GM23338 (cell line): ENCODE measurements around the gene LRRC52.

ENCODE experiments used
- CREB1 ChIP-seq: fragments of 250-450 bp; sonication (Bioruptor Pico); IDR thresholded peaks from 2 replicates; pipeline ENCODE4 v1.5.0; 2020; ENCODE audit warnings: low read depth, mild to moderate bottlenecking, moderate library complexity
- CTCF ChIP-seq, 2 experiments: fragments of 200-600 bp in 1 of 2; sonication (generic) in 1 of 2; conservative IDR thresholded peaks; 2 replicates each; pipeline versions ENCODE4 v1.5.1 to v1.6.1; 2016 to 2017; ENCODE audit warnings: antibody characterized with exemption in 2 of 2, low read depth in 2 of 2, mild to moderate bottlenecking in 2 of 2, moderate library complexity in 1 of 2
- ETS1 ChIP-seq: IDR thresholded peaks from 2 replicates; pipeline ENCODE4 v1.6.1; 2016; ENCODE audit warnings: antibody characterized with exemption
- EZH2 ChIP-seq: fragments of 200-600 bp; sonication (generic); IDR thresholded peaks from one replicate; pipeline ENCODE4 v1.8.0; 2017; ENCODE audit warnings: antibody characterized with exemption, mild to moderate bottlenecking, low read depth; ENCODE audit not compliant: unreplicated experiment
- EZH2phosphoT487 ChIP-seq: fragments of 200-600 bp; sonication (generic); IDR thresholded peaks from one replicate; pipeline ENCODE4 v1.8.1; 2018; ENCODE audit warnings: antibody characterized with exemption; ENCODE audit not compliant: unreplicated experiment
- JUNB ChIP-seq: IDR thresholded peaks from one replicate; pipeline ENCODE4 v1.6.1; 2016; ENCODE audit warnings: antibody characterized with exemption; ENCODE audit not compliant: unreplicated experiment
- NANOG ChIP-seq: IDR thresholded peaks from 2 replicates; pipeline ENCODE4 v1.6.1; 2016; ENCODE audit warnings: antibody characterized with exemption, borderline replicate concordance
- POLR2AphosphoS5 ChIP-seq: IDR thresholded peaks from 2 replicates; pipeline ENCODE4 v1.6.1; 2016; ENCODE audit warnings: antibody characterized with exemption, low read depth
- REST ChIP-seq: IDR thresholded peaks from one replicate; pipeline ENCODE4 v1.6.1; 2018; ENCODE audit warnings: antibody characterized with exemption; ENCODE audit not compliant: unreplicated experiment
- STAT1 ChIP-seq: IDR thresholded peaks from one replicate; pipeline ENCODE4 v1.6.1; 2016; ENCODE audit warnings: antibody characterized with exemption; ENCODE audit not compliant: unreplicated experiment
- ZNF114 ChIP-seq: fragments of 250-450 bp; sonication (Bioruptor Pico); IDR thresholded peaks from 2 replicates; pipeline ENCODE4 v1.5.0; 2020; ENCODE audit warnings: mild to moderate bottlenecking, moderate library complexity
- ZNF331 ChIP-seq: fragments of 250-450 bp; sonication (Bioruptor Pico); IDR thresholded peaks from 2 replicates; pipeline ENCODE4 v1.5.0; 2020; ENCODE audit warnings: low read depth, mild to moderate bottlenecking, moderate library complexity
- ZNF462 ChIP-seq: fragments of 250-450 bp; sonication (Bioruptor Pico); IDR thresholded peaks from 2 replicates; pipeline ENCODE4 v1.5.0; 2020; ENCODE audit warnings: mild to moderate bottlenecking, moderate library complexity

GRCh38 chr1:165495858-165496205, 48.0 kb upstream of the LRRC52 start:
- no peak for TF ChIP-seq JUNB
- TF ChIP-seq CTCF (conservative IDR thresholded peaks at IDR 0.05; ENCODE audit: low read depth in 2 of 2) = no peak
- TF ChIP-seq ZNF114 = no peak
- TF ChIP-seq POLR2AphosphoS5 = no peak
- no peak for TF ChIP-seq CREB1 (CRISPR knock-in tag)
- TF ChIP-seq EZH2 = no peak
- no peak for TF ChIP-seq EZH2phosphoT487
- no peak for TF ChIP-seq STAT1
- TF ChIP-seq NANOG = no peak
- no peak for TF ChIP-seq ZNF462 (CRISPR knock-in tag)
- TF ChIP-seq REST = no peak
- no peak for TF ChIP-seq ZNF331 (CRISPR knock-in tag)
- no peak for TF ChIP-seq ETS1
